Measurements from ENCODE around the gene STAT4. TPM values are rescaled to one million over a fixed set of nuclear protein-coding genes. Genes with fewer than 3 reads are reported as not detected.

STAT4 gene
- total RNA-seq, 8 experiments from 2014 or later = 1.6 to 5.0 (median 2.7) TPM

DNA sequence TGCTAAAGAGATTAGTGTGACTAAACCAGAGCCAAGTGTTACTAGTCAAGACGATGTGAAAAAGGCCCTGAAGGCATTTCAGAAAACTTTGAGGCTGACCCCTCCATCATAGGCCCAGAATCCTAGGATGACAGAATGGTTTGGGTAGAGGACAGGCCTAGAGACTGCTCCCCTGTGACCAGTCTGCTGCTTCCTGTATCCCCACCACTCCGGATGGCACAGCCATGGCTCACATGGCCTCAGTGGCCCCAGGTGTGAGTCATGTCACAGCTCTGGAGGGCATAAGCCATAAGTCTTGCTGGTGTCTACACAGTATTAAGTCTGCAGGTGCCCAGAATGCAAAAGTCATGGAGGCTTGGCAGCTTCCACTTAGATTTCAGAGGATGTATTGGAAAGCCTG, 124.4 kb downstream of the STAT4 start:
- Histone ChIP-seq H3K27ac (no peak overlapping the region), H3K4me3 (no peak overlapping the region), H3K4me1 (replicated peaks in 1 of 2) (peaks cover 0 to under 1% of the 10 kb centered on the region in 2 donors)
- in situ Hi-C loops (cut with MboI; ENCODE audit: low pct_unique_long_range_greater_than_20kb in 2 of 9, low sequenced_read_pairs in 9 of 9, unreplicated experiment in 9 of 9) = no loop called here
- 0 to 100% (median 62%) methylated on average over 1 to 2 of the region's 2 CpGs for WGBS, 10 experiments
- no peak for ATAC-seq (replicated peaks in 6 of 8)

DNA sequence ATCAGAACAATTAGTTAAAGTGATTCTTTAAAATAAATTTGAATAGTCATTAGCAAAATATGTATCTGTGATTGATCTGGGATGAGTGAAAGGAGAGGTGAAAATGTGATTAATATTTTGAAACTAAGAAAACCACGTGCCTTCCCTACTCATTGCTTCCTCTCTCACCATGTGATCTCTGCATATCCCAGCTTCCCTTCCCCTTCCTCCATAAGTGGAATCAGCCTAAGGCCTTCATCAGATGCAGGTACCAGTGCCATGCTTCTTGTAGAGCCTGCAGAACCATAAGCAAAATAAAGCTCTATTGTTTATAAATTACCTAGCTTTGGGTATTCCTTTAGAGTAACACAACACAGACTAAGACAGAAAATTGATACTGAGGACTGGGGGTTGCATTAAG, 125.7 kb downstream of the STAT4 start:
- H3K4me1 ChIP-seq (replicated peaks in 1 of 2) = peaks cover 5 to 6% of the 10 kb centered on the region in 2 donors
- H3K4me3 ChIP-seq = no peak overlapping the region
- in situ Hi-C loops (cut with MboI; ENCODE audit: low pct_unique_long_range_greater_than_20kb in 2 of 9, low sequenced_read_pairs in 9 of 9, unreplicated experiment in 9 of 9) = no loop called here
- H3K27ac ChIP-seq = no peak overlapping the region
- ATAC-seq (replicated peaks in 6 of 8) = no peak
- 17 to 73% (median 57%) methylated on average over 1 of the region's 1 CpG; no CpG with 5 or more reads in 5 of the 10 experiments for WGBS, 10 experiments

DNA sequence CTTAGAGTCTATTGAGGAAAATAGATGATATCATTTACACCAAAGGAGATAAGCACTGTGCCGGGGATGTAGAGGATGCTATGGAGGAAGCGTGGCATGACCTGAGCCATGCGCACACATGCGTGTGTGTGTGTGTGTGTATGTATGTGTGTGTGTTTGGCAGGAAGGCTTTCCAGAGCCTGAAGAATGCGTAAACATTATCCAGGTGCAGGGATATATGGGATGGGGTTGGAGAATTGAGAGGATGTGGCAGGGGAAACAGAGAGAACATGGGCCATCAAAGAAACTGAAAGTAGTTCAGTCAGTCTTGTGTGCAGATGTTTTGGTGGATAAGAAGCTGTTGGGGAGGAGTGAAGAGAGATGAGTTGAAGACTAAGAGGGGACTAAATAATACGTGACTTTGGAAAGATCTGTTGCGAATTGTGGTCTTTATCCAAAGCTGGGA, 127.5 kb downstream of the STAT4 start:
- no peak overlapping the region for H3K27ac ChIP-seq
- no peak overlapping the region for H3K4me3 ChIP-seq
- H3K4me1 ChIP-seq (replicated peaks in 1 of 2) = peaks cover 5 to 8% of the 10 kb centered on the region in 2 donors
- in situ Hi-C loops (cut with MboI; ENCODE audit: low pct_unique_long_range_greater_than_20kb in 2 of 9, low sequenced_read_pairs in 9 of 9, unreplicated experiment in 9 of 9) = no loop called here
- WGBS, 10 experiments = 80 to 100% (median 92%) methylated on average over 2 to 7 of the region's 7 CpGs; no CpG with 5 or more reads in 1 of the 10 experiments
- ATAC-seq (replicated peaks in 6 of 8) = no peak

DNA sequence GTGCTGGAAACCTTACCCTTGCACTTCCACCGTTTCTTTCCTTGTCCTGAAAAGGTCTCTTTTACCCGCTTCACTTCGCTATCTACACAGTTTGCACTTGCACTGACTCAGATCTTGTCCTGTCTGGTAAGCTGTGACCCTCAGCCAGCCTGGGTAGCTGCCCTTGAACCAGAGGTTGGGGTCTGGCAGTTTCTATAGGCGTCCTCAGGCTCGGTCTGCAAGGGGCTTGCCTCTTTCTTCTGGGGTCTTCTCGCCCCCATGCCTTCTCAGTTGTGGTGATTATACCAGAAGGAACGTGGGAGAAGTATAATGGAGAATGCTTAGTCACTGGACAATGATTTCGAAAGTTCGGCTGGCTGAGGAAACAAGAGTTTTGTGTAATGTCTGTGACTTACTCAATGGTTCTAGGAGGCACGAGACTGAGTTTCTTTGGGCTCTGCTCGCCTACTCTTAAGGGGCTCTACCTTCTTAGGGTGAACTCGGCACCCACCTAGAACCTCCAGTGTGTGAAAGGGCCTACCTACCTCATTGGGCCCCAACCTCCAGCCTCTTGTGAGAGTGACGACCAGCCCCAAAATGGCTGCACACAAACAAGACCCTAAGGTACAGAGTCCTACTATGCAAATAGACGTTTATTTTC, 129.9 kb downstream of the STAT4 start:
- in situ Hi-C loops (cut with MboI; ENCODE audit: low pct_unique_long_range_greater_than_20kb in 2 of 9, low sequenced_read_pairs in 9 of 9, unreplicated experiment in 9 of 9) = no loop called here
- Histone ChIP-seq H3K4me3 (peak overlapping the region; percentile 50 to 65 (median 59)), H3K4me1 (replicated peaks in 1 of 2) (peaks cover 5 to 8% of the 10 kb centered on the region in 2 donors), H3K27ac (peak overlapping the region; percentile 62 to 73)
- 0 to 65% (median 25%) methylated on average over 1 to 10 of the region's 14 CpGs for WGBS, 10 experiments
- peak in 3 of 8 experiments; percentile 17 to 43 (median 38) for ATAC-seq (replicated peaks in 6 of 8)

DNA sequence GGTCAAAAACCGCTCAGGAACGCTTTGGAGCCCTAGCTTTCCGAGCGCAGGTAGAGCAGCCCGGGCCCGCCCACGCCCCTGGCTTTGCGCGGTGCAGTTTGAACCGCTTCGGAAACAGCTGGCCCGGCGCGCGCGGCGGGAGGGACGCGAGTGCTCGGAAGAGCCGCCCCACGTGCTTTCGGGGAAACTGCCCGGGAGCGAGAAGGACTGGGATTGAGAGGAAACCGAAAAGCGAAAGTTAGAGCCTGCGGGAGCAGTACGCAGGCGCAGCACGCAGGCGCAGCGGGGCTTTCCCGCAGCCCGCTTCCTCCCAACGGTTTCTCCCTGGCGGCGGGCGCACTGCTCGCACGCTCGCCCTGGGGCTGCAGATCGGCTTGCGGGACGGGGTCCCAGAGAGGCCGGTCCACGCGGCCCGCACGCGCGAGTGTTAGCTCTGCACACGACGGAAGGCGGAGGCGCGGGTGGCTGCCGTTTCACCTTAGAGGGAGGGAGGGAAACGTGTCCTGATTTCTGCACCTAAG, 130.5 kb downstream of the STAT4 start:
- Histone ChIP-seq H3K27ac (peak overlapping the region; percentile 62 to 73), H3K4me1 (replicated peaks in 1 of 2) (peaks cover 5 to 8% of the 10 kb centered on the region in 2 donors), H3K4me3 (peak overlapping the region; percentile 50 to 65 (median 59))
- 0 to 7% (median 0%) methylated on average over 1 to 32 of the region's 59 CpGs; no CpG with 5 or more reads in 2 of the 10 experiments for WGBS, 10 experiments
- peak; percentile 88 to 98 (median 98) for ATAC-seq (replicated peaks in 6 of 8)
- in situ Hi-C loops (cut with MboI; ENCODE audit: low pct_unique_long_range_greater_than_20kb in 2 of 9, low sequenced_read_pairs in 9 of 9, unreplicated experiment in 9 of 9) = no loop called here

DNA sequence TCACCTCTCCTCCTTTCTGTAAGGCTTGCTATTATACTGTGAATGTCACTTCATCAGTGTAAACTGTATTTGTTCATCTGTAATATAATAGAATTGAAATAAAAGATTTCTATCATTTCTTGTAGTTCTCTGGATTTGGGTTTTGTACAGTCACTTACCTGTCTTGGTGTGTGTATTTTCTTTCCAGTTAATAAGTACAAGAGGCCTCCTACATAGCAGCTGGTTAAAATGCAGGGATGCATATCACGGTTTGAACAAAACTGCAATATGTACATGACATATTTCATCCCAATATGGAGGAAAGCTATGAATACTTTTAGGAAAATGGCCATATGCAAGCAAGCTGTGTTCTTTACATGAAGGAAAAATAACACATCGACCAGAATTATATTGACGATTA, 131.4 kb downstream of the STAT4 start:
- no peak overlapping the region for H3K4me3 ChIP-seq
- WGBS, 10 experiments = 0 to 100% (median 86%) methylated on average over 2 to 3 of the region's 3 CpGs
- in situ Hi-C loops (cut with MboI; ENCODE audit: low pct_unique_long_range_greater_than_20kb in 2 of 9, low sequenced_read_pairs in 9 of 9, unreplicated experiment in 9 of 9) = no loop called here
- H3K27ac ChIP-seq = no peak overlapping the region
- peaks cover 5 to 11% of the 10 kb centered on the region in 2 donors for H3K4me1 ChIP-seq (replicated peaks in 1 of 2)
- peak in 1 of 8 experiments; percentile 6 for ATAC-seq (replicated peaks in 6 of 8)

DNA sequence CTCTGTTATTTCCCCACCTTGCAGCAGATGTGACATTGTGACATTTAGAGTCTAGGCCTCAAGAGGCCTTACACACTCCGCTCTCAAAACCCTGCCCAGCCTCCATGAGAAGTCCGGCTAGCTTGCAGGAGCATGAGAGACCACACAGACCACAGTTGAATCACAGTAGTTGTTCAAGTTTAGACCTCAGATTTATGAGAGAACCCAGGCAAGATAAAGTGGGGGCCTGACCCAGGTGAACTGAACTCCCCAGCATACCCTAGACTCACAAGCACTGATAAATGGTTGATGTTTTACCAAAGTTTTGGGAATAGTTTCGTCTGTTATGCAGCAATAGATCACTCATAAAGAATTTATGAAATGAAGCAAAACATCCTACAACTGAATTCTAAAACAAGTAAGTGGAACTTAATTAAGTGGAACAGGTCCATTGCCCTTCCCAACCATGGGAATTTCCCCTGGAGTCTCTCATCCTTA, 132.1 kb downstream of the STAT4 start:
- 80 to 100% (median 91%) methylated on average over 1 to 3 of the region's 3 CpGs; no CpG with 5 or more reads in 2 of the 10 experiments for WGBS, 10 experiments
- in situ Hi-C loops (cut with MboI; ENCODE audit: low pct_unique_long_range_greater_than_20kb in 2 of 9, low sequenced_read_pairs in 9 of 9, unreplicated experiment in 9 of 9) = no loop called here
- Histone ChIP-seq H3K27ac (no peak overlapping the region), H3K4me3 (no peak overlapping the region), H3K4me1 (replicated peaks in 1 of 2) (peaks cover 5 to 11% of the 10 kb centered on the region in 2 donors)
- no peak for ATAC-seq (replicated peaks in 6 of 8)

DNA sequence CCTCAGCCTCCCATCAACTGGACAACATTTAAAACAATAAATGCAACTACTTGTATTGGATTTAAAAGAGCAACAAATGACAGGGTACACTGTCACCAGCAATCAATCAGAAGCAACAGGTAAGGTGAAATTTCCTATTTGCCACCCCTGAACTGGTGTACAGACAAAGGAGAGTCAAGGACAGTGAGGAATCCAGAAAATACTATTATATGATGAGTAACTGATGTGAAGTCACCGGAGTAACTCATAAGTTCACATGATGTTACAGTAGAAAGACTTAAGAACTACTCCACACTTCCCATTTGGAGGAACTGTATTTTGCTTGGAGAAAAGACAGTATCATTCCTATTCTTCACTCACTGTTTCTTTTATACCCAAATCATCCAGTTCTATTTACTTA, 132.7 kb downstream of the STAT4 start:
- no peak overlapping the region for H3K27ac ChIP-seq
- in situ Hi-C loops (cut with MboI; ENCODE audit: low pct_unique_long_range_greater_than_20kb in 2 of 9, low sequenced_read_pairs in 9 of 9, unreplicated experiment in 9 of 9) = no loop called here
- H3K4me3 ChIP-seq = no peak overlapping the region
- 60 to 100% (median 77%) methylated on average over 1 of the region's 1 CpG; no CpG with 5 or more reads in 4 of the 10 experiments for WGBS, 10 experiments
- ATAC-seq (replicated peaks in 6 of 8) = no peak
- H3K4me1 ChIP-seq (replicated peaks in 1 of 2) = peaks cover 5 to 13% of the 10 kb centered on the region in 2 donors

DNA sequence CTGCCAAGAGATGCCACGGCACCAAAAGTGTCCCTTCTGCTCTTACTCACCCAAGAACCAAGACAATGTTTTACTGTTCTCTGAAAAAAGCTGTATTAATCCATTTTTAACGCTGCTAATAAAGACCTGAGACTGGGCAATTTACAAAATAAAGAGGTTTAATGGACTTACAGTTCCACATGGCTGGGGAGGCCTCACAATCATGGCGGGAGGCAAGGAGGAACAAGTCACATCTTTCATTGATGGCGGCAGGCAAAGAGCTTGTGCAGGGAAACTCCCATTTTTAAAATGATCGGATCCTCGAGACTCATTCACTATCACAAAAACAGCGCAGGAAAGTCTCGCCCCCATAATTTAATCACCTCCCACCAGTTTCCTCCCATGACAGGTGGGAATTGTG, 135.0 kb downstream of the STAT4 start:
- Histone ChIP-seq H3K4me1 (replicated peaks in 1 of 2) (peaks cover 4 to 11% of the 10 kb centered on the region in 2 donors), H3K4me3 (no peak overlapping the region), H3K27ac (no peak overlapping the region)
- in situ Hi-C loops (cut with MboI; ENCODE audit: low pct_unique_long_range_greater_than_20kb in 2 of 9, low sequenced_read_pairs in 9 of 9, unreplicated experiment in 9 of 9) = no loop called here
- ATAC-seq (replicated peaks in 6 of 8) = no peak
- 60 to 100% (median 83%) methylated on average over 1 to 8 of the region's 8 CpGs for WGBS, 10 experiments

DNA sequence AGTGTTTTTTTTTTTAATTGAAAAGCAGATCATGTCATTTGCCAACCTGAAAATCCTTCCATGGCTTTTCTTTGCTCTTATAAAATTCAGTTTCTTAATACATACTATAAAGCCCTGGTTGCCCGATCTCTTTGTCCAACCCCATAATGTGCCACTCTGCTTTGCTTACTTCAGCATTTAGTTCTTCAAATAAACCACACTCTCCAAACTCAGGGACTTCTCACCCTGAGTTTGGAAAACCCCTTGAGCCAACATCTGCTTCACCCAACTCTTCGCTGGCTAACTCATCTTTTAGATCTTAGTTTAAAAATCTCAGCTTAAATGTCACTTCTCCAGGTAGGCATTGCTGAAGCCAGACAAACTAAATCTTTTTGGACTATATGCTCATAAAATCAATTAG, 135.6 kb downstream of the STAT4 start:
- H3K4me1 ChIP-seq (replicated peaks in 1 of 2) = peaks cover 4 to 11% of the 10 kb centered on the region in 2 donors
- in situ Hi-C loops (cut with MboI; ENCODE audit: low pct_unique_long_range_greater_than_20kb in 2 of 9, low sequenced_read_pairs in 9 of 9, unreplicated experiment in 9 of 9) = no loop called here
- H3K4me3 ChIP-seq = no peak overlapping the region
- no peak overlapping the region for H3K27ac ChIP-seq
- no peak for ATAC-seq (replicated peaks in 6 of 8)
- 83 to 100% (median 93%) methylated on average over 1 to 2 of the region's 2 CpGs; no CpG with 5 or more reads in 1 of the 10 experiments for WGBS, 10 experiments

DNA sequence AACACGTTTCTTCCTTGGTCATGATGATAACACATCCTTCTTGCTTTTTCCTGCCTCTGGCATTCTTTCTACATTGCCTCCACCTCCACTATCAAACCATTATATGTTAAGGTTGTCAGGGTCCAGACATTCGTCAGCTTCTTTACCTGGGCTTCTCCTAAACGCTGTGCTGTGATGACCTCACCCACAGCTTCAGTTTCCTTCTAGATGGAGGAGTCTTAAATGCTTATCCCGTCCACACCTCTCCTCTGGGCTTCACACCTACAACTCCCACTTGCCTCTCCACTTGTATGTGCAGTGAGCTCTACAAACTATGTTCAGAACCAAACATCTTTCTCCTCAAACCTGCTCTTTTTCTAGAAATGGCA, 136.2 kb downstream of the STAT4 start:
- peak overlapping the region; percentile 85 to 97 (median 91) for H3K4me3 ChIP-seq
- ATAC-seq (replicated peaks in 6 of 8) = no peak
- WGBS, 10 experiments = 0 to 100% (median 59%) methylated on average over 1 to 4 of the region's 4 CpGs; no CpG with 5 or more reads in 4 of the 10 experiments
- H3K4me1 ChIP-seq (replicated peaks in 1 of 2) = peaks cover 4 to 10% of the 10 kb centered on the region in 2 donors
- in situ Hi-C loops (cut with MboI; ENCODE audit: low pct_unique_long_range_greater_than_20kb in 2 of 9, low sequenced_read_pairs in 9 of 9, unreplicated experiment in 9 of 9) = no loop called here
- peak overlapping the region; percentile 65 to 74 for H3K27ac ChIP-seq

DNA sequence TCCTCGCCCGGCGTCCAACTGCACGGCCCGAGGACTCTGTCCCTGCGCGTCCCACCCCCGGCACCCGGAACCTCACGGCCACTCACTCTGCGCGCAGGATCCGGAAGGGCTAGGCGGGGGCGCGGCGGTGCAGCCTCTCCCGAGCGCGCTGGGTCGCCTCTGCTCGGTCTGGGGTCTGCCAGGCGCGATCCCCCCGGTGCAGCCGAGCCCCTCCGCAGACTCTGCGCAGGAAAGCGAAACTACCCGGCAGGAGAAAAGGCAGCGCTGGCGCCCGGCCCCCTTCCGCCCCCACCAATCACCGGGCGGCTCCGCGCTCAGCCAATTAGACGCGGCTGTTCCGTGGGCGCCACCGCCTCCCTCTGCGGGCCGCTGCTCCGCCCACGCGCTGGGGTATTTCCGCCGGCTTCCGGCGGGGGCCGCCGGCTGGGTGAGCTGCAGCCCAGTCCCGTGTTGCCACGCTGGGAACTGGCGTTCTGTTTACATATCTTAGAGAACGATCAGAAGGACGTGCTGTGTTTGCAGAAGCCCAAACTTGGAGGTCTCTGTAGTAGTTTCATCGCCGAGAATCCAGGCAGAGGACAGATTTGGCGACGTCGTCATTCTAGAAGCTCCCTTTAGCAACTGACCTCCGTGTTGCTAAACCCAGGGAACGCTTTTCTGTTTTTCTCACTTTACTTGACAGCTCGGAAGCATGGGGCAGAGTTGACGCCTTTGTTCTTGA, 136.7 kb downstream of the STAT4 start, which contains the start of gene STAT1:
TSS of gene STAT1 (minus strand) at position 240 of the 721 bp plus-strand sequence. CDS start 4,168 bp downstream, outside the sequence.
- ATAC-seq (replicated peaks in 6 of 8) = peak; percentile 87 to 96 (median 94)
- Histone ChIP-seq H3K27ac (peak within 1 kb of the TSS; percentile 65 to 74), H3K4me1 (replicated peaks in 1 of 2) (peaks cover 4 to 9% of the 10 kb centered on the region in 2 donors), H3K4me3 (peak within 1 kb of the TSS; percentile 85 to 97 (median 91))
- in situ Hi-C loops (cut with MboI; ENCODE audit: low pct_unique_long_range_greater_than_20kb in 2 of 9, low sequenced_read_pairs in 9 of 9, unreplicated experiment in 9 of 9) = no loop called here
- 0 to 7% (median 0%) methylated on average over 1 to 12 of the region's 68 CpGs; no CpG with 5 or more reads in 3 of the 10 experiments for WGBS, 10 experiments

DNA sequence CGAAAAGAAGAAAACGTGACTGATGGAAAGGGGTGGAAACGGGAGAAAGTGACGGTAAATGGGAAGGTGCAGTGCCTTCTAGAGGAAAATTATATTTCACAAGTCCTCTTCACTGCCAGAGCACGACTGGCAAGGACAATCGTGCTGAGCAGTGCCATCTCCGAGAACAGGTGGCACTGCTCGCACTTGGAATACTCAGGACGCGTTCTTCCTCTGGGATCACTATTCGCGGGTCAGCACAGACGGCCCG, 137.2 kb downstream of the STAT4 start:
- in situ Hi-C loops (cut with MboI; ENCODE audit: low pct_unique_long_range_greater_than_20kb in 2 of 9, low sequenced_read_pairs in 9 of 9, unreplicated experiment in 9 of 9) = no loop called here
- WGBS, 10 experiments = 0 to 4% (median 0%) methylated on average over 1 to 11 of the region's 14 CpGs; no CpG with 5 or more reads in 3 of the 10 experiments
- Histone ChIP-seq H3K27ac (peak overlapping the region in 1 of 2 donors; percentile 69), H3K4me1 (replicated peaks in 1 of 2) (peaks cover 4 to 9% of the 10 kb centered on the region in 2 donors), H3K4me3 (peak overlapping the region; percentile 85 to 97 (median 91))
- no peak for ATAC-seq (replicated peaks in 6 of 8)
